K562 (cell line): Measurements from ENCODE around the gene CHN2. TPM values are rescaled to one million over a fixed set of nuclear protein-coding genes. Genes with fewer than 3 reads are reported as not detected.

Source experiments
- ATAC-seq: fragments of 200-7000 bp; cut with Tn5 transposase; 3 replicates; pipeline ENCODE4 v1.9.1; 2020; ENCODE audit warnings: moderate library complexity
- BruUV-seq: library from RNA; stranded (reverse); fragments of 400-500 nt; replicated peaks from 2 replicates; lab custom pipeline; 2021; lab: Mats Ljungman, UMichigan
- CTCF ChIA-PET: fragments of 300-600 bp; formaldehyde crosslinking; extraction: SDS; loops from one replicate; lab custom pipeline; 2021; ENCODE audit warnings: low intra/inter-chr PET ratio; lab: Yijun Ruan, JAX
- POLR2A ChIA-PET: fragments of 300-600, 350-650 bp; sonication (Branson Sonifier 250); formaldehyde crosslinking; extraction: SDS; loops from one replicate; lab custom pipeline; 2021; ENCODE audit warnings: antibody characterized with exemption, inconsistent platforms; lab: Yijun Ruan, JAX
- DNase-seq, 4 experiments: peaks; one replicate each; pipeline versions ENCODE4 v3.0.0 to v3.0.0-alpha.2; 2011 to 2018; ENCODE audit warnings: low spot score in 3 of 4, mixed read lengths in 3 of 4; ENCODE audit errors: extremely low read depth in 1 of 4
- FAIRE-seq: peaks from 2 replicates; lab custom pipeline; 2011; peaks lifted over from hg19 to GRCh38; lab: Jason Lieb, UNC
- H2AFZ ChIP-seq: 2 replicates; pipeline ENCODE4 v1.6.0; 2011; ENCODE audit warnings: low read depth, low read length, control low read depth, inconsistent platforms
- H3K27ac ChIP-seq: fragments of 200-600 bp; 3 replicates; pipeline ENCODE4 v1.8.0; 2011; ENCODE audit warnings: low read depth, mild to moderate bottlenecking, control low read depth, inconsistent platforms, low read length, moderate library complexity, mixed read lengths; ENCODE audit errors: extremely low read depth
- H3K27me3 ChIP-seq, 2 experiments: fragments of 300-600 bp in 1 of 2; 2 replicates in 1 of 2; 3 replicates in 1 of 2; pipeline versions ENCODE4 v1.6.0 to v1.8.0; 2011; ENCODE audit warnings: inconsistent platforms in 2 of 2, low read length in 2 of 2, mild to moderate bottlenecking in 1 of 2, mixed read lengths in 1 of 2, moderate library complexity in 1 of 2; ENCODE audit not compliant: control insufficient read depth in 2 of 2, insufficient read depth in 2 of 2
- H3K36me3 ChIP-seq: fragments of 300-600 bp; 3 replicates; pipeline ENCODE4 v1.8.0; 2011; ENCODE audit warnings: mild to moderate bottlenecking, low read length, inconsistent platforms; ENCODE audit not compliant: control insufficient read depth, insufficient read depth
- H3K4me1 ChIP-seq, 2 experiments: fragments of 200-600 bp in 1 of 2; replicated peaks in 1 of 2; 2 replicates in 1 of 2; 3 replicates in 1 of 2; pipeline versions ENCODE4 v1.5.1 to v1.8.0; 2011; ENCODE audit warnings: inconsistent platforms in 2 of 2, low read length in 2 of 2, mild to moderate bottlenecking in 1 of 2, mixed read lengths in 1 of 2, moderate library complexity in 1 of 2; ENCODE audit not compliant: control insufficient read depth in 2 of 2, insufficient read depth in 2 of 2
- H3K4me2 ChIP-seq: 2 replicates; pipeline ENCODE4 v1.6.1; 2011; ENCODE audit warnings: low read length, control low read depth, inconsistent platforms, mixed read lengths; ENCODE audit not compliant: insufficient read depth
- H3K4me3 ChIP-seq: fragments of 200-600 bp; sonication (generic), shearing (Covaris generic); 2 replicates; pipeline ENCODE4 v1.5.1; 2016; ENCODE audit warnings: control low read depth, inconsistent platforms
- H3K79me2 ChIP-seq: fragments of 200-600 bp; 3 replicates; pipeline ENCODE4 v1.8.0; 2011; ENCODE audit warnings: low read length, inconsistent platforms; ENCODE audit not compliant: control insufficient read depth, insufficient read depth
- H3K9ac ChIP-seq, 2 experiments: 2 replicates each; pipeline versions ENCODE4 v1.6.0 to v1.6.1; 2011; ENCODE audit warnings: low read depth in 2 of 2, low read length in 2 of 2, control low read depth in 1 of 2, inconsistent platforms in 1 of 2, mild to moderate bottlenecking in 1 of 2, mixed read lengths in 1 of 2; ENCODE audit not compliant: insufficient read depth in 1 of 2
- H3K9me1 ChIP-seq: one replicate; pipeline ENCODE4 v1.6.0; 2011; ENCODE audit warnings: inconsistent platforms, mild to moderate bottlenecking, low read length, moderate library complexity; ENCODE audit not compliant: control insufficient read depth, insufficient read depth
- H3K9me3 ChIP-seq: replicated peaks from 2 replicates; pipeline ENCODE4 v1.5.1; 2011; ENCODE audit warnings: low read depth, low read length, inconsistent platforms; ENCODE audit not compliant: control insufficient read depth, insufficient read depth
- H4K20me1 ChIP-seq: replicated peaks from 2 replicates; pipeline ENCODE4 v1.6.1; 2011; ENCODE audit warnings: low read length, inconsistent platforms, mixed read lengths; ENCODE audit not compliant: control insufficient read depth, insufficient read depth
- AFF1 ChIP-seq, 2 experiments: fragments of 450-650 bp; IDR thresholded peaks; 2 replicates each; pipeline ENCODE4 v1.6.1; 2018; ENCODE audit warnings: mild to moderate bottlenecking in 2 of 2, low read depth in 1 of 2; ENCODE audit not compliant: partially characterized antibody in 2 of 2
- BRCA1 ChIP-seq, 2 experiments: fragments of 450-650 bp in 1 of 2; sonication (generic) in 1 of 2; formaldehyde crosslinking in 1 of 2; IDR thresholded peaks; 2 replicates each; pipeline versions ENCODE4 v1.5.0 to v1.6.1; 2017 to 2020; ENCODE audit warnings: mild to moderate bottlenecking in 1 of 2, missing genetic modification reagents in 1 of 2
- DACH1 ChIP-seq: fragments of 450-650 bp; IDR thresholded peaks from 2 replicates; pipeline ENCODE4 v1.6.1; 2018; ENCODE audit not compliant: partially characterized antibody
- DPF2 ChIP-seq: fragments of 450-650 bp; IDR thresholded peaks from 2 replicates; pipeline ENCODE4 v1.6.1; 2016
- GATAD2A ChIP-seq: fragments of 450-650 bp; IDR thresholded peaks from 2 replicates; pipeline ENCODE4 v1.6.1; 2017
- HNRNPLL ChIP-seq: fragments of 200-400 bp; formaldehyde crosslinking; IDR thresholded peaks from 2 replicates; pipeline ENCODE4 v1.6.1; 2017; ENCODE audit warnings: low read length, low read depth, mild to moderate bottlenecking; ENCODE audit not compliant: poor library complexity, severe bottlenecking
- IFI16 ChIP-seq: fragments of 250-450 bp; sonication (Bioruptor Pico); IDR thresholded peaks from 2 replicates; pipeline ENCODE4 v2.1.2; 2022; ENCODE audit warnings: mild to moderate bottlenecking, inconsistent platforms
- PHB ChIP-seq: fragments of 250-450 bp; sonication (Bioruptor Pico); IDR thresholded peaks from 2 replicates; pipeline ENCODE4 v1.5.0; 2021
- SMAD2 ChIP-seq: fragments of 150-350 bp; IDR thresholded peaks from 2 replicates; pipeline ENCODE4 v1.6.1; 2014; ENCODE audit warnings: low read depth, mild to moderate bottlenecking, low read length
- SNAPC5 ChIP-seq: fragments of 250-450 bp; sonication (Bioruptor Pico); IDR thresholded peaks from 2 replicates; pipeline ENCODE4 v1.8.0; 2021; ENCODE audit warnings: moderate library complexity, mild to moderate bottlenecking, inconsistent platforms
- TAF9B ChIP-seq: fragments of 450-650 bp; IDR thresholded peaks from 2 replicates; pipeline ENCODE4 v1.6.1; 2018; ENCODE audit warnings: mild to moderate bottlenecking; ENCODE audit not compliant: partially characterized antibody
- TCFL5 ChIP-seq: fragments of 250-450 bp; sonication (Bioruptor Pico); conservative IDR thresholded peaks from 2 replicates; pipeline ENCODE4 v1.6.1; 2021; ENCODE audit warnings: mild to moderate bottlenecking, moderate library complexity, matching md5 sums
- ZBTB11 ChIP-seq, 3 experiments: fragments of 200-800 bp in 1 of 3; fragments of 250-450 bp in 1 of 3; fragments of 450-650 bp in 1 of 3; sonication (Bioruptor Pico) in 1 of 3; sonication (Bioruptor generic) in 1 of 3; formaldehyde crosslinking in 1 of 3; IDR thresholded peaks; 2 replicates each; pipeline versions ENCODE4 v1.6.1 to v1.8.0; 2016 to 2022; ENCODE audit warnings: mild to moderate bottlenecking in 2 of 3, missing genetic modification characterization in 2 of 3, missing compliant biosample characterization in 1 of 3, moderate library complexity in 1 of 3
- ZNF174 ChIP-seq: fragments of 250-450 bp; sonication (Bioruptor Pico); IDR thresholded peaks from 2 replicates; pipeline ENCODE4 v1.4.0; 2020; ENCODE audit warnings: mild to moderate bottlenecking
- WGBS: fragments of 100-300 bp; shearing (Covaris generic); methylation state at CpG from one replicate; pipeline ENCODE4 v1.1.6; 2016; ENCODE audit warnings: low coverage, mixed read lengths; ENCODE audit not compliant: insufficient coverage; ENCODE audit errors: missing lambda C conversion rate; 5-methylcytosine and 5-hydroxymethylcytosine counted together
- in situ Hi-C: fragments of 300-500 bp; cut with MboI; formaldehyde crosslinking; loops from 4 replicates; pipeline ENCODE4 v1.15.0; 2018; ENCODE audit warnings: inconsistent platforms, mixed read lengths
- intact Hi-C: fragments of 100-400 bp; cut with micrococcal nuclease; formaldehyde crosslinking; loops from 2 replicates; pipeline ENCODE4 v1.14.2; 2022
- polyA plus RNA-seq, 8 experiments: library from polyadenylated mRNA; depleted of rRNA in 4 of 8; stranded (reverse) in 5 of 8; unstranded in 3 of 8; fragments of >200 nt; fragmentation: Nextera tagmentation in 2 of 8; fragmentation: Illumina TruSeq in 1 of 8; extraction: Ambion mirVana in 2 of 8; extraction: Trizol in 1 of 8; gene quantifications; 2 replicates each; pipeline versions ENCODE4 v1.2.1 to v1.2.3, GENCODE V29; 2011 to 2014; ENCODE audit warnings: inconsistent platforms in 1 of 8, missing spikeins in 1 of 8
- total RNA-seq, 7 experiments: library from RNA; depleted of rRNA in 6 of 7; stranded (reverse); fragments of >200 nt in 6 of 7; fragmentation: Illumina TruSeq in 2 of 7; extraction: Trizol in 2 of 7; gene quantifications; 2 replicates each; pipeline versions ENCODE4 v1.2.1 to v1.2.3, GENCODE V29; 2011 to 2021; ENCODE audit warnings: low replicate concordance in 1 of 7

Gene CHN2
- total and polyA plus RNA-seq, 9 of the 15 experiments (the other 6 are each of a cell fraction or from before 2014, with no cell fraction given) = 0.12 to 2.1 (median 0.31) TPM; not detected in 1

GRCh38 chr7:29229946-29230345, 35.4 kb downstream of the CHN2 start (continued):
- no peak for TF ChIP-seq TCFL5 (CRISPR knock-in tag)
- no peak for TF ChIP-seq ZBTB11 (CRISPR knock-in tag; IDR thresholded peaks at IDR 0.05)
- TF ChIP-seq DACH1 = no peak
- no peak for TF ChIP-seq IFI16 (CRISPR knock-in tag)
- no peak for TF ChIP-seq ZNF174 (CRISPR knock-in tag)

- ATAC-seq (no peak), FAIRE-seq (no peak), DNase-seq (no peak)
- no peaks in the 10 kb centered on the region; a peak in 1 of 5 replicates for H3K4me1 ChIP-seq
- H3K4me3 ChIP-seq = no peak overlapping the region
- ChIA-PET POLR2A (no interaction called here), CTCF (no interaction called here)
- no peaks in the 10 kb centered on the region for H3K9me1 ChIP-seq
- no peak overlapping the region for H3K4me2 ChIP-seq
- no peak overlapping the region for H2AFZ ChIP-seq
- H3K9ac ChIP-seq = no peak overlapping the region
- H4K20me1 ChIP-seq = no peaks in the 10 kb centered on the region
- no TSS peak for BruUV-seq
- intact Hi-C loops (no loop called here), in situ Hi-C loops (no loop called here)
- H3K9me3 ChIP-seq = no peaks in the 10 kb centered on the region
- H3K79me2 ChIP-seq = no peaks in the 10 kb centered on the region
- H3K27me3 ChIP-seq = no peaks in the 10 kb centered on the region; a peak in 1 of 5 replicates
- WGBS = 9% methylated on average over 6 of the region's 6 CpGs
- H3K27ac ChIP-seq = no peak overlapping the region
- H3K36me3 ChIP-seq = no peaks in the 10 kb centered on the region
- TF ChIP-seq SMAD2 (no peak), GATAD2A (no peak), TAF9B (no peak), AFF1 (IDR thresholded peaks at IDR 0.05; ENCODE audit: low read depth in 1 of 2, partially characterized antibody in 2 of 2) (no peak), SNAPC5 (CRISPR knock-in tag) (no peak), PHB (CRISPR knock-in tag) (no peak), BRCA1 (IDR thresholded peaks at IDR 0.05) (no peak), BRCA1 (CRISPR knock-in tag; IDR thresholded peaks at IDR 0.05) (no peak), HNRNPLL (no peak), DPF2 (no peak)
Observed at GRCh38 chr7:29230871-29231345, 36.3 kb downstream of the CHN2 start.
